H9 (cell line): ENCODE measurements around the gene ZNF135. TPM values are rescaled to one million over a fixed set of nuclear protein-coding genes. Genes with fewer than 3 reads are reported as not detected.

Experiments
- DNase-seq: peaks from one replicate; pipeline ENCODE4 v3.0.0-alpha.2; 2017
- H2AFZ ChIP-seq: one replicate; pipeline ENCODE4 v1.6.1; 2013; ENCODE audit warnings: mild to moderate bottlenecking, low read length, control low read depth, moderate library complexity
- H2AK5ac ChIP-seq: 2 replicates; pipeline ENCODE4 v1.6.1; 2013; ENCODE audit warnings: low read length, control low read depth, mixed read lengths; ENCODE audit not compliant: insufficient read length
- H2BK120ac ChIP-seq: one replicate; pipeline ENCODE4 v1.6.1; 2013; ENCODE audit warnings: low read depth, mild to moderate bottlenecking, low read length, control low read depth, inconsistent platforms; ENCODE audit not compliant: poor library complexity, severe bottlenecking
- H2BK12ac ChIP-seq: 2 replicates; pipeline ENCODE4 v1.6.1; 2013; ENCODE audit warnings: low read length, control low read depth, mixed read lengths, low read depth; ENCODE audit not compliant: insufficient read length
- H2BK15ac ChIP-seq: 2 replicates; pipeline ENCODE4 v1.6.1; 2013; ENCODE audit warnings: low read depth, low read length, control low read depth
- H2BK20ac ChIP-seq: one replicate; pipeline ENCODE4 v1.6.1; 2013; ENCODE audit warnings: low read depth, mild to moderate bottlenecking, low read length, control low read depth, inconsistent platforms; ENCODE audit not compliant: poor library complexity, severe bottlenecking
- H2BK5ac ChIP-seq: 2 replicates; pipeline ENCODE4 v1.6.1; 2013; ENCODE audit warnings: low read length, control low read depth, mixed read lengths; ENCODE audit not compliant: insufficient read length
- H3K14ac ChIP-seq: 2 replicates; pipeline ENCODE4 v1.6.1; 2013; ENCODE audit warnings: low read length, control low read depth; ENCODE audit not compliant: insufficient read depth
- H3K18ac ChIP-seq: 2 replicates; pipeline ENCODE4 v1.6.1; 2013; ENCODE audit warnings: low read depth, mild to moderate bottlenecking, mixed read lengths, low read length, control low read depth; ENCODE audit not compliant: insufficient read length
- H3K23ac ChIP-seq: 2 replicates; pipeline ENCODE4 v1.6.1; 2013; ENCODE audit warnings: low read length, control low read depth, mixed read lengths, low read depth; ENCODE audit not compliant: insufficient read length
- H3K23me2 ChIP-seq: 2 replicates; pipeline ENCODE4 v1.6.1; 2013; ENCODE audit warnings: low read depth, mild to moderate bottlenecking, mixed read lengths, low read length, control low read depth; ENCODE audit not compliant: insufficient read length, poor library complexity, severe bottlenecking
- H3K27ac ChIP-seq: 2 replicates; pipeline ENCODE4 v1.5.1; 2013; ENCODE audit warnings: low read length, control low read depth, mixed read lengths, low read depth; ENCODE audit not compliant: insufficient read length
- H3K27me3 ChIP-seq: 2 replicates; pipeline ENCODE4 v1.6.1; 2013; ENCODE audit warnings: low read length, control low read depth, inconsistent platforms; ENCODE audit not compliant: insufficient read depth
- H3K4ac ChIP-seq: 2 replicates; pipeline ENCODE4 v1.6.1; 2013; ENCODE audit warnings: low read depth, mild to moderate bottlenecking, control low read depth, inconsistent platforms, low read length, moderate library complexity
- H3K4me1 ChIP-seq: 2 replicates; pipeline ENCODE4 v1.6.1; 2013; ENCODE audit warnings: low read length, control low read depth, inconsistent platforms; ENCODE audit not compliant: insufficient read depth
- H3K4me2 ChIP-seq: 2 replicates; pipeline ENCODE4 v1.6.1; 2013; ENCODE audit warnings: low read length, control low read depth, mixed read lengths; ENCODE audit not compliant: insufficient read length, insufficient read depth
- H3K56ac ChIP-seq: 2 replicates; pipeline ENCODE4 v1.6.1; 2013; ENCODE audit warnings: low read depth, mild to moderate bottlenecking, mixed read lengths, low read length, control low read depth; ENCODE audit not compliant: insufficient read length
- H3K79me1 ChIP-seq: 2 replicates; pipeline ENCODE4 v1.6.1; 2013; ENCODE audit warnings: low read depth, mild to moderate bottlenecking, moderate library complexity, low read length, control low read depth, inconsistent platforms; ENCODE audit not compliant: insufficient read depth, poor library complexity, severe bottlenecking
- H3K79me2 ChIP-seq: 2 replicates; pipeline ENCODE4 v1.6.1; 2013; ENCODE audit warnings: low read length, control low read depth, inconsistent platforms; ENCODE audit not compliant: insufficient read depth
- H3K9ac ChIP-seq: 2 replicates; pipeline ENCODE4 v1.6.1; 2013; ENCODE audit warnings: low read length, control low read depth, mixed read lengths; ENCODE audit not compliant: insufficient read length; ENCODE audit errors: extremely low read depth
- H3K9me3 ChIP-seq: one replicate; pipeline ENCODE4 v1.6.1; 2013; ENCODE audit warnings: low read depth, low read length, inconsistent platforms; ENCODE audit not compliant: control insufficient read depth
- H3T11ph ChIP-seq: one replicate; pipeline ENCODE4 v1.6.1; 2013; ENCODE audit warnings: mild to moderate bottlenecking, low read length, control low read depth, inconsistent platforms
- H4K20me1 ChIP-seq: one replicate; pipeline ENCODE4 v1.6.1; 2013; ENCODE audit not compliant: control insufficient read depth, insufficient read length, insufficient read depth
- H4K5ac ChIP-seq: 2 replicates; pipeline ENCODE4 v1.6.1; 2013; ENCODE audit warnings: low read depth, mild to moderate bottlenecking, mixed read lengths, low read length, control low read depth; ENCODE audit not compliant: insufficient read length
- H4K8ac ChIP-seq: replicated peaks from 2 replicates; pipeline ENCODE4 v1.6.1; 2013; ENCODE audit warnings: low read length, control low read depth, mixed read lengths, low read depth; ENCODE audit not compliant: insufficient read length
- H4K91ac ChIP-seq: 2 replicates; pipeline ENCODE4 v1.6.1; 2013; ENCODE audit warnings: low read depth, mild to moderate bottlenecking, moderate library complexity, mixed read lengths, low read length, control low read depth; ENCODE audit not compliant: insufficient read length
- H3K27ac Mint-ChIP-seq, 3 experiments: 2 replicates in 2 of 3; 3 replicates in 1 of 3; pipeline ENCODE4 v1.8.0; 2020 to 2021; ENCODE audit warnings: mixed read lengths in 3 of 3, mild to moderate bottlenecking in 1 of 3, moderate library complexity in 1 of 3
- H3K27me3 Mint-ChIP-seq: 2 replicates; pipeline ENCODE4 v1.8.0; 2021; ENCODE audit warnings: low read depth, mild to moderate bottlenecking, moderate library complexity, mixed read lengths
- H3K36me3 Mint-ChIP-seq, 3 experiments: 2 replicates in 2 of 3; 3 replicates in 1 of 3; pipeline ENCODE4 v1.8.0; 2020 to 2021; ENCODE audit warnings: low read depth in 3 of 3, mixed read lengths in 3 of 3; ENCODE audit not compliant: insufficient read depth in 1 of 3
- H3K4me1 Mint-ChIP-seq, 2 experiments: 2 replicates each; pipeline ENCODE4 v1.8.0; 2020; ENCODE audit warnings: mixed read lengths in 2 of 2
- H3K4me3 Mint-ChIP-seq, 2 experiments: 2 replicates in 1 of 2; 3 replicates in 1 of 2; pipeline ENCODE4 v1.8.0; 2020 to 2021; ENCODE audit warnings: mild to moderate bottlenecking in 2 of 2, mixed read lengths in 2 of 2, moderate library complexity in 1 of 2
- H3K9me3 Mint-ChIP-seq, 2 experiments: 2 replicates in 1 of 2; 3 replicates in 1 of 2; pipeline ENCODE4 v1.8.0; 2020; ENCODE audit warnings: mild to moderate bottlenecking in 2 of 2, mixed read lengths in 2 of 2, moderate library complexity in 1 of 2
- WGBS: extraction: QIAGEN DNeasy Blood & Tissue Kit; methylation state at CpG from one replicate; pipeline ENCODE4 v1.1.7; 2013; ENCODE audit warnings: missing lambda C conversion rate, low lambda C conversion rate, mixed read lengths; ENCODE audit not compliant: insufficient read length; ENCODE audit errors: extremely low coverage; 5-methylcytosine and 5-hydroxymethylcytosine counted together
- total RNA-seq: library from RNA; stranded (reverse); gene quantifications from 2 replicates; pipeline ENCODE4 v1.2.1, GENCODE V29; 2021
- TF ChIP-seq, protein P1 (sequence below): fragments of 200-600 bp; sonication (generic); conservative IDR thresholded peaks from 3 replicates; pipeline ENCODE4 v1.8.0; 2021; ENCODE audit warnings: antibody characterized with exemption, mild to moderate bottlenecking

ZNF135 gene
- total RNA-seq, 1 experiment from 2014 or later: 4.7 TPM

DNA sequence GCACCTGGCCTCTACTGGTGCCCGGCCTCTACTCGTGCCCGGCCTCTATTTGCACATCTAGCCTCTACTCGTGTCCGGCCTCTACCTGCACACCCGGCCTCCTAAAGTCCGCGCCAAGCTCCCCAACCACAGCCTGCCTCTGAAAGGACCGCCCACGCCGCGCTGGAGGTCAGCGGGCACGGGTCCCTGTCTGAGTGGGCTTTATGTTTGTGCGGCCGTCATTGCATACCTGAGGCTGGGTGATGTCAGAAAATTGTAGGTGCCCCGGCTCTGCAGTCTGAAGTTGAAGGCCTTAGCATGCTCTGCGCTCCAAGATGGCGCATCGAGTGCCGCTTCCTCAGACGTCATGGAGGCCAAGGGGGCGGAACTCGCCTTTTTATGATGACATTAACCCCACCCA lies 1.1 kb downstream of the ZNF135 start:
- Histone ChIP-seq H2BK20ac (no peak overlapping the region), H2BK12ac (no peak overlapping the region), H4K20me1 (no peaks in the 10 kb centered on the region), H4K91ac (no peak overlapping the region), H3T11ph (no peak overlapping the region), H3K23ac (no peak overlapping the region), H2BK5ac (no peak overlapping the region), H3K18ac (no peak overlapping the region), H3K56ac (no peak overlapping the region), H2BK120ac (no peak overlapping the region), H3K79me2 (no peaks in the 10 kb centered on the region), H2BK15ac (no peak overlapping the region), H3K14ac (no peak overlapping the region), H3K27ac (no peak overlapping the region), H4K8ac (no peak overlapping the region), H3K4ac (no peak overlapping the region), H3K4me1 (peaks cover 4% of the 10 kb centered on the region; the same call in 1 of the 2 replicates), H3K79me1 (no peaks in the 10 kb centered on the region), H3K9ac (no peak overlapping the region), H3K27me3 (no peaks in the 10 kb centered on the region), H3K4me2 (no peak overlapping the region), H4K5ac (no peak overlapping the region), H3K9me3 (peaks cover 4% of the 10 kb centered on the region), H3K23me2 (peaks cover 3% of the 10 kb centered on the region), H2AFZ (no peak overlapping the region), H2AK5ac (no peak overlapping the region)
- H3K27me3 Mint-ChIP-seq: peaks cover 13% of the 10 kb centered on the region
- no CpG with 5 or more reads among the region's 24 CpGs for WGBS
- no peak for DNase-seq
- H3K36me3 Mint-ChIP-seq: peaks cover 38 to 45% (median 42%) of the 10 kb centered on the region in 3 experiments
- H3K9me3 Mint-ChIP-seq: peaks cover 60 to 68% of the 10 kb centered on the region in 2 experiments
- peak overlapping the region; percentile 4 to 53; a peak in 2 of 5 replicates for H3K4me3 Mint-ChIP-seq
- H3K4me1 Mint-ChIP-seq: peaks cover 10 to 17% of the 10 kb centered on the region in 2 experiments
- no peak overlapping the region for H3K27ac Mint-ChIP-seq
- TF ChIP-seq, protein P1, sequence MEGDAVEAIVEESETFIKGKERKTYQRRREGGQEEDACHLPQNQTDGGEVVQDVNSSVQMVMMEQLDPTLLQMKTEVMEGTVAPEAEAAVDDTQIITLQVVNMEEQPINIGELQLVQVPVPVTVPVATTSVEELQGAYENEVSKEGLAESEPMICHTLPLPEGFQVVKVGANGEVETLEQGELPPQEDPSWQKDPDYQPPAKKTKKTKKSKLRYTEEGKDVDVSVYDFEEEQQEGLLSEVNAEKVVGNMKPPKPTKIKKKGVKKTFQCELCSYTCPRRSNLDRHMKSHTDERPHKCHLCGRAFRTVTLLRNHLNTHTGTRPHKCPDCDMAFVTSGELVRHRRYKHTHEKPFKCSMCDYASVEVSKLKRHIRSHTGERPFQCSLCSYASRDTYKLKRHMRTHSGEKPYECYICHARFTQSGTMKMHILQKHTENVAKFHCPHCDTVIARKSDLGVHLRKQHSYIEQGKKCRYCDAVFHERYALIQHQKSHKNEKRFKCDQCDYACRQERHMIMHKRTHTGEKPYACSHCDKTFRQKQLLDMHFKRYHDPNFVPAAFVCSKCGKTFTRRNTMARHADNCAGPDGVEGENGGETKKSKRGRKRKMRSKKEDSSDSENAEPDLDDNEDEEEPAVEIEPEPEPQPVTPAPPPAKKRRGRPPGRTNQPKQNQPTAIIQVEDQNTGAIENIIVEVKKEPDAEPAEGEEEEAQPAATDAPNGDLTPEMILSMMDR: no peak
